COLO668 (cell line): Measurements from ENCODE around the gene CAPRIN1.
A peak's percentile ranks its signal among the peaks of the same experiment; 100 is the strongest.

Experiments
- DNase-seq: peaks from one replicate; lab custom pipeline; 2025; ENCODE audit not compliant: unreplicated experiment; lab: John Stamatoyannopoulos, UW

CAPRIN1 gene

GRCh38 chr11:34139346-34139745 is 87.8 kb downstream of the CAPRIN1 start:
- no peak for DNase-seq

DNA sequence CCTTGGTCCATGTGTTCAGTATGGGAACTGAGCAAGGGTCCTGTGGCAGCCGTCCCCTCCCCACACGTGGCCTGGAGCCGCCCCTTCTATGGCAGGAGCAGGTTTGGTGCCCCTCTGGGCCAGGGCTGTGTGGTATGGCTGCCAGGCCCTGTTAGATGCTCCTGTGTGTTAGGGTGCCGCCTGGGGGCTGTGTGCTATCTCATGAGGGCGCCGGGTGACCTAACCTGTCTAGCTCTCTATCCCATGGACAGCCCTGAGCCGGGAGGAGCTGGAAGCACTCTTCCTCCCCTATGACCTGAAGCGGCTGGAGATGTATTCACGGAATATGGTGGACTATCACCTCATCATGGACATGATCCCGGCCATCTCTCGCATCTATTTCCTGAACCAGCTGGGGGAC is 88.6 kb downstream of the CAPRIN1 start:
- DNase-seq, result no peak

GRCh38 chr11:34143048-34143447 is 91.5 kb downstream of the CAPRIN1 start:
- no peak for DNase-seq

GRCh38 chr11:34145073-34145472 is 93.5 kb downstream of the CAPRIN1 start:
- no peak for DNase-seq

DNA sequence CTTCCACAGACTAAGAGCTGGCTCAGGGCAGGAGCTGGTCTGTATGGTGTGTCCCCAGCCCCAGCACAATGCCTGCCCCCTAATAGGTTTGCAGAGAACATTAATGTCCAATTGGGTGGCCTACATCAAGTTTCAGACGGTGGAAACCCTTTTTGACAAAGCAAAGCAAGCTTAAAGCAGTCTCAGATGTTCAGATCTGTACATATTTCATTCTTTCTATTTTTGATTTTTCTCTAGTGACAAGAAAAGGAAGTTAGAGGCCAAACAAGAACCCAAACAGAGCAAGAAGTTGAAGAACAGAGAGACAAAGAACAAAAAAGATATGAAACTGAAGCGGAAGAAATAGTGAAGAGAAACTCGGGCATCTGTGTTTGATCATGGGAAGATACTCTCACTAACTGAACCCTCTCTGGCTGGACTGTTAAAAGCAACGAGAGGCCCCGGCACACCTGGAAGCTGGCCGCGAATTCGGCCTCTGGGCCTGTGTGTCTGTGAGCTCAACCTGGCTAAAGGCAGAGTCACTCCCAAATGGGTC is 94.4 kb downstream of the CAPRIN1 start:
- no peak for DNase-seq

DNA sequence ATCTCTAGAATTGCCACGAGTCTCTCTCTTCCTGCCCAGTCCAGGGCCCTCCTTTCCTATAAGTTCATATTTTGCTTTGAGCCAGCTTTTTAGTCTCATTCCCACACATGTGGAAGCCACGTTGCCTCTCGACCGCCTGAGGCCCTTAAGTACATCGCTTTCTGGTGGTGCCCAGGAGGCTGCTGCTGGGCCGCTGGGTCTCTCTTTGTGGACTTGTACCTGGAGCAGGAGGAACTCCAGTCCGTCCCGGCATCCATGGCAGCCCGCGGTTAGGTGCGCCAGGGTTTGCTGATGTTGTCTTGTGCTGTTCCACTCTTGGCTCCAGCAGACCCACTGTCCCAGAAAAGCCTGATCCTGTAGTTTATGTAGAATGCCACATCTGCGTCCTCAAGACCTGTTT is 94.9 kb downstream of the CAPRIN1 start:
- no peak for DNase-seq

DNA sequence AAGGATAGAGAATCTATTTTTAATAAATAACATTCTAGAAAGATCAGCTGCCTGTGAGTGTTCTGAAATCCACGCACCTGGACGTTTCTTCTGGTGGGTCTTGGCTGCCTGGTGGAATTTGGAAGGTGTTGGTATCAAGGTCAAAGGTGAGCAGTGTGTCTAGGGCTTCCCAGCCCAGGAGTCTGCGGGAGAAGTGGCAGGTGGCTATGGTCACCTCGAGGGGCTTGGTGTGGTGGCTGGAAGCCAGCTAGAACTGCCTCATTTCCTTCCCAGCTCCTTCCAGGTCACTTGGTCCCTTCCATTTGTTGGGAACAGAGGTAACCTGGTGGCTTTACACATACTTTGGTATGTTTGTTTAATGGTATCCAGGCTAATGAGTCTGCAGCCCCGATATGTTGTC is 95.3 kb downstream of the CAPRIN1 start:
- DNase-seq, result no peak

GRCh38 chr11:34147581-34147980 is 96.0 kb downstream of the CAPRIN1 start:
- DNase-seq, result no peak

DNA sequence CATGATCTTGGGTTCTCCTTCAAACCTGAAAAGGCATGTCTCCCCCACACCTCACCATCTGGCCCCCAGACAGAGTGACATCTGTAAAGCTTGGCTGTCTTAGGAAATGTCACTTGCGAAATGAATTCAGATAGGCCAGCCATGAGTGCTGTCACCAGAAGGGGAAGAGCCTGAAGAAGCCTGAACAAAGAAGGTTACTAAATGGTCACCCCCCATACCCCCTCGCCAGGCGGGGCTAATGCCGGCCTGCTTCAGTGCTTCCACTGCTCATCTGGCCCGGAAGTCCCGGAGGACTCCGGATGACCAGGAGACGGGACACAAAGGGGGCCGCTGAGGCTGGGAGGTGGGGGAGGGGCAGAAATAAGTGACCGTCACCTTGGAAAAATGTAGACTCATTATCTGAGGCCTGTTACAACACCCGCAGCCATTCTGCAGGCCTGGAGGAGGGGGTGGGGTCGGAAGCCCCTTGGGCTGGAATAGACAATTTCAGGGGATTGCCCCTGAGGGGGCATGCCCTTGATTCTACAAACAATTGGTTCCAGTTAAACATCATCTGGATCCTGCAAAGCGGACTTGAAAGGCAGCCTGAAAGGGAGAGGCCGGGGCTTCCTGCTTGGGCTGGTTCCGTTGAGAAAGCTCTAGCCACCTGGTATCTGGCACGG is 97.1 kb downstream of the CAPRIN1 start:
- DNase-seq, result no peak

- no peak for DNase-seq
Observed at GRCh38 chr11:34149274-34149673, 97.7 kb downstream of the CAPRIN1 start.

GRCh38 chr11:34149786-34150185 is 98.3 kb downstream of the CAPRIN1 start:
- peak; percentile 16 for DNase-seq

DNA sequence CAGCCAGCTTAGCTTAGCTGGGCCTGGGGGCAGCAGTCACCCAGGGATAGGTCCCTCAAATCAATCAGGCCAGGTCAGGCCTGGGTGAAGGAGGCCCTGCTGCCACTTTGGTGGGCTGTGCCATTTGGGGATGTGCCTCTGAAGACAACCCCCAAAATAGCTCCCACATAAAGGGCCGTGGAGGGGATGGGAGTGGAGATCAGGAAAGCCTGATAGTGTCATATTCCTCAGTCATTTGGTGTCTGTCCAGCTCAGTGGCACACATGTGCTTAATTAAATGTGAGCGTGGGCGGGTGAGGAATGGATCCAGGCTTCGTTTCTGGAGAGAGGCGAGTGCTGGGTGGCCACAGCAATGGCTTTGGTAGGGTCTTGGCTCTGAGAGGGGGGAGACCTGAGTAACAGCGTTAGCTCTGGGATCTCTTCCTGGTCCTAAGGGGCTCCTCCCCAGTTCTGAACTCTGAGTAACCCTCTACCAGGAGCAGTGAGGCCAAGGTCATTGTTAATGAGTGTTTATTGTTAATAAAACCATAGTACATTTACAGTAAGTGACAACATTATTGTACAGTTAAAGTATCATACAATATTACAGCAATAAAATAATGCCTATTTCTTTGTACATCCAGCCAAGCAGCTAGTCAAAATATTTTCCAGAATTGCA is 99.1 kb downstream of the CAPRIN1 start:
- no peak for DNase-seq
